ENCODE measurements around the gene DQX1.
"Not testable (repeated sequence)": the region's sequence is repeated elsewhere in the genome, so short reads cannot be mapped to it uniquely, and the experiment has no call there.

The DQX1 gene

GRCh38 chr2:74491648-74492544 lies 34.1 kb downstream of the DQX1 start:
- DNase-seq: no peak

- no peak for DNase-seq
Measured at GRCh38 chr2:74489906-74490305, 36.1 kb downstream of the DQX1 start.

GRCh38 chr2:74488643-74489481 lies 37.2 kb downstream of the DQX1 start:
- no peak for DNase-seq

GRCh38 chr2:74486141-74486540 lies 39.9 kb downstream of the DQX1 start:
- no peak for DNase-seq

- DNase-seq: not testable (repeated sequence)
Measured at GRCh38 chr2:74483675-74484164, 42.3 kb downstream of the DQX1 start.

GRCh38 chr2:74482801-74483674 lies 43.0 kb downstream of the DQX1 start, which contains the start of the genes CCDC142 and TTC31:
TSS of gene CCDC142 (minus strand) at chr2:74482998. CDS start at chr2:74482837, 161 bp downstream.
TSS of gene TTC31 (plus strand) at chr2:74483081. CDS start at chr2:74483096, 15 bp downstream.
- peak; percentile 82 to 97 for DNase-seq

- peak in 1 of 2 experiments; percentile 72 for DNase-seq
Measured at GRCh38 chr2:74481961-74482800, 43.9 kb downstream of the DQX1 start.

GRCh38 chr2:74481431-74481830 lies 44.6 kb downstream of the DQX1 start:
- DNase-seq: no peak

GRCh38 chr2:74474899-74475298 lies 51.1 kb downstream of the DQX1 start:
- DNase-seq: no peak

- no peak for DNase-seq
Measured at GRCh38 chr2:74474481-74474880, 51.5 kb downstream of the DQX1 start.

GRCh38 chr2:74472945-74473258 lies 53.1 kb downstream of the DQX1 start:
- no peak for DNase-seq

- DNase-seq: peak; percentile 86
Measured at GRCh38 chr2:74472086-74472944, 53.7 kb downstream of the DQX1 start, which contains the start of gene MRPL53. TSS of gene MRPL53 (minus strand) at chr2:74472680. CDS start at chr2:74472660, 20 bp downstream.

- DNase-seq: no peak
Measured at GRCh38 chr2:74471332-74472065, 54.5 kb downstream of the DQX1 start.

- not testable (repeated sequence) for DNase-seq
Measured at GRCh38 chr2:74470742-74471141, 55.3 kb downstream of the DQX1 start.
